GM20431 (cell line): ENCODE data around the gene EVPL.

Source experiments
- in situ Hi-C: fragments of 300-500 bp; cut with MseI, MboI; formaldehyde crosslinking; loops from one replicate; pipeline ENCODE4 v1.15.0; 2020; ENCODE audit warnings: low sequenced_read_pairs; ENCODE audit not compliant: unreplicated experiment

EVPL gene

GRCh38 chr17:76019833-76020467 is 7.2 kb downstream of the EVPL start:
- in situ Hi-C loops: loop anchor here (10.0 kb wide), 1 partner anchor 275 kb away; no protein-coding TSS in a partner anchor

GRCh38 chr17:76018801-76019200 is 8.3 kb downstream of the EVPL start:
- in situ Hi-C loops: loop anchor here (10.0 kb wide), 1 partner anchor 276 kb away; no protein-coding TSS in a partner anchor

GRCh38 chr17:76018340-76018680 is 8.8 kb downstream of the EVPL start:
- in situ Hi-C loops: loop anchor here (10.0 kb wide), 1 partner anchor 276 kb away; no protein-coding TSS in a partner anchor

GRCh38 chr17:76017481-76018339 is 9.4 kb downstream of the EVPL start:
- in situ Hi-C loops: loop anchor here (10.0 kb wide), 1 partner anchor 277 kb away; no protein-coding TSS in a partner anchor

GRCh38 chr17:76014925-76015261 is 12.2 kb downstream of the EVPL start:
- in situ Hi-C loops: loop anchor here (10.0 kb wide), 1 partner anchor 280 kb away; no protein-coding TSS in a partner anchor

GRCh38 chr17:76014100-76014924 is 12.8 kb downstream of the EVPL start:
- in situ Hi-C loops: loop anchor here (10.0 kb wide), 1 partner anchor 280 kb away; no protein-coding TSS in a partner anchor

GRCh38 chr17:76013377-76013932 is 13.7 kb downstream of the EVPL start:
- in situ Hi-C loops: loop anchor here (10.0 kb wide), 1 partner anchor 281 kb away; no protein-coding TSS in a partner anchor

GRCh38 chr17:76011951-76012350 is 15.2 kb downstream of the EVPL start:
- in situ Hi-C loops: loop anchor here (10.0 kb wide), 1 partner anchor 283 kb away; no protein-coding TSS in a partner anchor

GRCh38 chr17:76009969-76010661 is 17.0 kb downstream of the EVPL start:
- in situ Hi-C loops: loop anchor here (5.0 to 10.0 kb wide), 2 partner anchors 98 to 285 kb away; no protein-coding TSS in a partner anchor

GRCh38 chr17:76009447-76009846 is 17.7 kb downstream of the EVPL start:
- in situ Hi-C loops: loop anchor here (5.0 kb wide), 1 partner anchor 97 kb away; no protein-coding TSS in a partner anchor

- in situ Hi-C loops: loop anchor here (5.0 kb wide), 1 partner anchor 97 kb away; no protein-coding TSS in a partner anchor
These were observed 18.3 kb downstream of the EVPL start for GRCh38 chr17:76008630-76009425.

- in situ Hi-C loops: loop anchor here (5.0 kb wide), 1 partner anchor 96 kb away; no protein-coding TSS in a partner anchor
These were observed 18.9 kb downstream of the EVPL start for GRCh38 chr17:76008208-76008607.

- in situ Hi-C loops: loop anchor here (5.0 kb wide), 1 partner anchor 96 kb away; no protein-coding TSS in a partner anchor
These were observed 19.3 kb downstream of the EVPL start for GRCh38 chr17:76007850-76008165.

GRCh38 chr17:76007131-76007849 is 19.8 kb downstream of the EVPL start:
- in situ Hi-C loops: loop anchor here (5.0 kb wide), 1 partner anchor 95 kb away; no protein-coding TSS in a partner anchor

GRCh38 chr17:76005263-76006149 is 21.6 kb downstream of the EVPL start:
- in situ Hi-C loops: loop anchor here (5.0 kb wide), 1 partner anchor 93 kb away; no protein-coding TSS in a partner anchor

GRCh38 chr17:76004750-76005262 is 22.3 kb downstream of the EVPL start:
- in situ Hi-C loops: loop anchor here (5.0 kb wide), 1 partner anchor 93 kb away; no protein-coding TSS in a partner anchor
